GM18519 (cell line): Measurements from ENCODE around the gene TM4SF20.

Experiments used
- ATAC-seq: cut with Tn5 transposase; IDR thresholded peaks from one replicate; pipeline ENCODE4 v1.9.1; 2021; ENCODE audit warnings: mild to moderate bottlenecking, moderate library complexity; ENCODE audit not compliant: unreplicated experiment, low FRiP score

TM4SF20 gene

GRCh38 chr2:227324642-227324994 is 54.5 kb downstream of the TM4SF20 start:
- no peak for ATAC-seq

- ATAC-seq = no peak
Observed at GRCh38 chr2:227323818-227324217, 55.3 kb downstream of the TM4SF20 start.

- ATAC-seq = no peak
Observed at GRCh38 chr2:227322530-227323205, 56.4 kb downstream of the TM4SF20 start.

GRCh38 chr2:227320305-227321094 is 58.6 kb downstream of the TM4SF20 start:
- ATAC-seq = no peak

GRCh38 chr2:227317834-227318233 is 61.3 kb downstream of the TM4SF20 start:
- ATAC-seq = no peak

- ATAC-seq = no peak
Observed at GRCh38 chr2:227313310-227313709, 65.8 kb downstream of the TM4SF20 start.

GRCh38 chr2:227312579-227312978 is 66.5 kb downstream of the TM4SF20 start:
- ATAC-seq = no peak
